Ammon's horn (tissue), 1 donor: Measurements from ENCODE around the gene ERICH3.
"Not testable (repeated sequence)": the region's sequence is repeated elsewhere in the genome, so short reads cannot be mapped to it uniquely, and the experiment has no call there.

Source experiments
- DNase-seq: peaks from one replicate; pipeline ENCODE4 v3.0.0-alpha.2; 2016; ENCODE audit warnings: low spot score

Gene ERICH3

GRCh38 chr1:74677926-74678325 lies 4.3 kb upstream of the ERICH3 start:
- DNase-seq = no peak

- DNase-seq = no peak
Observed at GRCh38 chr1:74674278-74675048, 871 bp upstream of the ERICH3 start.

- DNase-seq = not testable (repeated sequence)
Observed at GRCh38 chr1:74670866-74671265, 2.7 kb downstream of the ERICH3 start.

GRCh38 chr1:74654708-74655107 lies 18.9 kb downstream of the ERICH3 start:
- no peak for DNase-seq

GRCh38 chr1:74652711-74653139 lies 20.9 kb downstream of the ERICH3 start:
- DNase-seq = no peak

- DNase-seq = no peak
Observed at GRCh38 chr1:74650561-74650960, 23.0 kb downstream of the ERICH3 start.

GRCh38 chr1:74641876-74642275 lies 31.7 kb downstream of the ERICH3 start:
- no peak for DNase-seq

- no peak for DNase-seq
Observed at GRCh38 chr1:74641161-74641560, 32.4 kb downstream of the ERICH3 start.

- DNase-seq = peak; percentile 48
Observed at GRCh38 chr1:74637296-74637695, 36.3 kb downstream of the ERICH3 start.

- no peak for DNase-seq
Observed at GRCh38 chr1:74629283-74629682, 44.3 kb downstream of the ERICH3 start.

GRCh38 chr1:74623716-74624115 lies 49.9 kb downstream of the ERICH3 start:
- DNase-seq = no peak

GRCh38 chr1:74620242-74620641 lies 53.4 kb downstream of the ERICH3 start:
- no peak for DNase-seq

GRCh38 chr1:74618974-74619373 lies 54.6 kb downstream of the ERICH3 start:
- no peak for DNase-seq

- no peak for DNase-seq
Observed at GRCh38 chr1:74613894-74614293, 59.7 kb downstream of the ERICH3 start.

- DNase-seq = no peak
Observed at GRCh38 chr1:74611887-74612286, 61.7 kb downstream of the ERICH3 start.

GRCh38 chr1:74610961-74611360 lies 62.6 kb downstream of the ERICH3 start:
- no peak for DNase-seq

- no peak for DNase-seq
Observed at GRCh38 chr1:74609810-74610371, 63.7 kb downstream of the ERICH3 start.

- DNase-seq = no peak
Observed at GRCh38 chr1:74596717-74597116, 76.9 kb downstream of the ERICH3 start.

GRCh38 chr1:74593887-74594866 lies 79.4 kb downstream of the ERICH3 start:
- no peak for DNase-seq

GRCh38 chr1:74592580-74593355 lies 80.8 kb downstream of the ERICH3 start:
- peak; percentile 26 for DNase-seq

- no peak for DNase-seq
Observed at GRCh38 chr1:74591949-74592348, 81.6 kb downstream of the ERICH3 start.

GRCh38 chr1:74590288-74590687 lies 83.3 kb downstream of the ERICH3 start:
- DNase-seq = no peak
